ENCODE data around the gene TDRD7. TPM values are rescaled to one million over a fixed set of nuclear protein-coding genes. Genes with fewer than 3 reads are reported as not detected.

TDRD7 gene
- total and polyA plus RNA-seq, 2 of the 13 experiments (the other 11 are each of a cell fraction or from before 2014, with no cell fraction given) = 9.8 to 15.5 TPM

DNA sequence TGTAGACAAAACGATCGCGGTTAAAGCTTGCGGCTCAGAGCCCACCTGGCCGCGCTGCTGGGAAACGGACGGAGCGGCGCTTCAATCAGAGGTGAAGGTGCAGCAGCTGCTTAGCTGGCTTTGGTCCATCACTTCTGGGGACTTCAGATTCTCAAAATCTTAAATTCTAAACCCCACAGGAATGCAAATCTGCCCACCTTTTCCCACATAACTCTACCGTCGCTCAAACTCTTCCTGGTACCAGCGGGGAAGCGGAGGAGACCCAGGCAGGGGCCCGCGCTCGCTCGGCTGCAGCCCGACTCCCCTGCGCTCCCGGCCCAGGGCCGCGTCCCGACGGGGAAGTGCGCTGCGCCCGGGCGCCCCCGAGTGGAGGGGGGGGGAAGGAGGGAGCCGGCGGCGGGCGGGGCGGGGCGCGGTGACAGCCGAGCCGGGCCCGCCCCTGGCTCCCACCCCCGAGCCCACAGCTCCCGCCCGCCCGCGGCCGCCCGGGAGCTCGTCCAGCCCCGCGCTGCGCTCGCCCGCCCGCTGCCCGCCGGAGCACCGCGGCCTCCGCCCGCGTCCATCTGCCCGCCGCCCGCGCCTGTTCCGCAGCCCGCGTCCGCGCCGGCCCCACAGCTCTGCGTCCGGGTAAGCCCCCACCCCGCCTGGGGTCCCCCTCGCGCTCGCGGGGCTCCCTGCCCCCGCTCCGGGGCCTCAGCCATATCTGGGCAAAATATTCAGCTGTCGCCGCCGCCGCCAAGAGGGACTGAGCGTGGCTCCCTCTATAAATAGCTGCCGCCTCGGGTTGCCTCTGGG lies 89.5 kb downstream of the TDRD7 start, which contains the start of gene TMOD1 (continued):
- 0 out of 2 replicates have a peak, but pooled peaks have one; percentile 51 for TF ChIP-seq ZFP82 (CRISPR knock-in tag; IDR thresholded peaks at IDR 0.05; ENCODE audit: borderline replicate concordance)
- TF ChIP-seq, protein P1, sequence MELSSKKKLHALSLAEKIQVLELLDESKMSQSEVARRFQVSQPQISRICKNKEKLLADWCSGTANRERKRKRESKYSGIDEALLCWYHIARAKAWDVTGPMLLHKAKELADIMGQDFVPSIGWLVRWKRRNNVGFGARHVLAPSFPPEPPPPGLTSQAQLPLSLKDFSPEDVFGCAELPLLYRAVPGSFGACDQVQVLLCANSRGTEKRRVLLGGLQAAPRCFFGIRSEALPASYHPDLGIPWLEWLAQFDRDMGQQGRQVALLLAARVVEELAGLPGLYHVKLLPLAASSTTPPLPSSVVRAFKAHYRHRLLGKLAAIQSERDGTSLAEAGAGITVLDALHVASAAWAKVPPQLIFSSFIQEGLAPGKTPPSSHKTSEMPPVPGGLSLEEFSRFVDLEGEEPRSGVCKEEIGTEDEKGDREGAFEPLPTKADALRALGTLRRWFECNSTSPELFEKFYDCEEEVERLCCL (CRISPR knock-in tag; IDR thresholded peaks at IDR 0.05; ENCODE audit: borderline replicate concordance) = no peak
- TF ChIP-seq PRDM4 (CRISPR knock-in tag; IDR thresholded peaks at IDR 0.05; ENCODE audit: borderline replicate concordance) = no peak
- TF ChIP-seq ZNF598 (CRISPR knock-in tag; IDR thresholded peaks at IDR 0.05; ENCODE audit: borderline replicate concordance) = no peak
- 0 out of 2 replicates have a peak, but pooled peaks have one; percentile 53 for TF ChIP-seq ZNF777 (CRISPR knock-in tag; IDR thresholded peaks at IDR 0.05)
- TF ChIP-seq ZNF839 (CRISPR knock-in tag; IDR thresholded peaks at IDR 0.05; ENCODE audit: borderline replicate concordance) = no peak
- TF ChIP-seq ZNF136 (CRISPR knock-in tag; IDR thresholded peaks at IDR 0.05; ENCODE audit: low read depth) = no peak
- no peak for TF ChIP-seq ZNF660 (CRISPR knock-in tag; IDR thresholded peaks at IDR 0.05; ENCODE audit: borderline replicate concordance, low read depth)
- no peak for TF ChIP-seq EZH2 (conservative IDR thresholded peaks at IDR 0.05; ENCODE audit: low read depth, low read length)
- TF ChIP-seq TFAP4 (IDR thresholded peaks at IDR 0.05; ENCODE audit: borderline replicate concordance, low read depth) = peak; percentile 86; the same call in 1 of the 2 replicates
- TF ChIP-seq, protein P2, sequence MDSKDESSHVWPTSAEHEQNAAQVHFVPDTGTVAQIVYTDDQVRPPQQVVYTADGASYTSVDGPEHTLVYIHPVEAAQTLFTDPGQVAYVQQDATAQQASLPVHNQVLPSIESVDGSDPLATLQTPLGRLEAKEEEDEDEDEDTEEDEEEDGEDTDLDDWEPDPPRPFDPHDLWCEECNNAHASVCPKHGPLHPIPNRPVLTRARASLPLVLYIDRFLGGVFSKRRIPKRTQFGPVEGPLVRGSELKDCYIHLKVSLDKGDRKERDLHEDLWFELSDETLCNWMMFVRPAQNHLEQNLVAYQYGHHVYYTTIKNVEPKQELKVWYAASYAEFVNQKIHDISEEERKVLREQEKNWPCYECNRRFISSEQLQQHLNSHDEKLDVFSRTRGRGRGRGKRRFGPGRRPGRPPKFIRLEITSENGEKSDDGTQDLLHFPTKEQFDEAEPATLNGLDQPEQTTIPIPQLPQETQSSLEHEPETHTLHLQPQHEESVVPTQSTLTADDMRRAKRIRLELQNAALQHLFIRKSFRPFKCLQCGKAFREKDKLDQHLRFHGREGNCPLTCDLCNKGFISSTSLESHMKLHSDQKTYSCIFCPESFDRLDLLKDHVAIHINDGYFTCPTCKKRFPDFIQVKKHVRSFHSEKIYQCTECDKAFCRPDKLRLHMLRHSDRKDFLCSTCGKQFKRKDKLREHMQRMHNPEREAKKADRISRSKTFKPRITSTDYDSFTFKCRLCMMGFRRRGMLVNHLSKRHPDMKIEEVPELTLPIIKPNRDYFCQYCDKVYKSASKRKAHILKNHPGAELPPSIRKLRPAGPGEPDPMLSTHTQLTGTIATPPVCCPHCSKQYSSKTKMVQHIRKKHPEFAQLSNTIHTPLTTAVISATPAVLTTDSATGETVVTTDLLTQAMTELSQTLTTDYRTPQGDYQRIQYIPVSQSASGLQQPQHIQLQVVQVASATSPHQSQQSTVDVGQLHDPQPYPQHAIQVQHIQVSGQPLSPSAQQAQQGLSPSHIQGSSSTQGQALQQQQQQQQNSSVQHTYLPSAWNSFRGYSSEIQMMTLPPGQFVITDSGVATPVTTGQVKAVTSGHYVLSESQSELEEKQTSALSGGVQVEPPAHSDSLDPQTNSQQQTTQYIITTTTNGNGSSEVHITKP (CRISPR knock-in tag; IDR thresholded peaks at IDR 0.05; ENCODE audit: low read depth) = 0 out of 2 replicates have a peak, but pooled peaks have one; percentile 48
- no peak for TF ChIP-seq ZSCAN20 (CRISPR knock-in tag; IDR thresholded peaks at IDR 0.05; ENCODE audit: borderline replicate concordance)
- no peak for TF ChIP-seq CBX5 (CRISPR knock-in tag; IDR thresholded peaks at IDR 0.05; ENCODE audit: borderline replicate concordance)
- no peak for TF ChIP-seq ZNF460 (CRISPR knock-in tag; IDR thresholded peaks at IDR 0.05; ENCODE audit: borderline replicate concordance)
- TF ChIP-seq MIER2 (CRISPR knock-in tag; IDR thresholded peaks at IDR 0.05) = no peak
- TF ChIP-seq ETS1 (CRISPR knock-in tag; IDR thresholded peaks at IDR 0.05) = no peak
- TF ChIP-seq FOXK1 (CRISPR knock-in tag; IDR thresholded peaks at IDR 0.05; ENCODE audit: borderline replicate concordance, low read depth) = no peak
- TF ChIP-seq ZNF678 (CRISPR knock-in tag; IDR thresholded peaks at IDR 0.05) = no peak

Measured in HepG2 (cell line).